HG02885 (cell line): ENCODE measurements around the gene C6orf52.
"Not testable (repeated sequence)": the region's sequence is repeated elsewhere in the genome, so short reads cannot be mapped to it uniquely, and the experiment has no call there.

Experiments used
- ATAC-seq: cut with Tn5 transposase; IDR thresholded peaks from one replicate; pipeline ENCODE4 v1.9.1; 2021; ENCODE audit warnings: mild to moderate bottlenecking; ENCODE audit not compliant: unreplicated experiment, poor library complexity

Gene C6orf52

DNA sequence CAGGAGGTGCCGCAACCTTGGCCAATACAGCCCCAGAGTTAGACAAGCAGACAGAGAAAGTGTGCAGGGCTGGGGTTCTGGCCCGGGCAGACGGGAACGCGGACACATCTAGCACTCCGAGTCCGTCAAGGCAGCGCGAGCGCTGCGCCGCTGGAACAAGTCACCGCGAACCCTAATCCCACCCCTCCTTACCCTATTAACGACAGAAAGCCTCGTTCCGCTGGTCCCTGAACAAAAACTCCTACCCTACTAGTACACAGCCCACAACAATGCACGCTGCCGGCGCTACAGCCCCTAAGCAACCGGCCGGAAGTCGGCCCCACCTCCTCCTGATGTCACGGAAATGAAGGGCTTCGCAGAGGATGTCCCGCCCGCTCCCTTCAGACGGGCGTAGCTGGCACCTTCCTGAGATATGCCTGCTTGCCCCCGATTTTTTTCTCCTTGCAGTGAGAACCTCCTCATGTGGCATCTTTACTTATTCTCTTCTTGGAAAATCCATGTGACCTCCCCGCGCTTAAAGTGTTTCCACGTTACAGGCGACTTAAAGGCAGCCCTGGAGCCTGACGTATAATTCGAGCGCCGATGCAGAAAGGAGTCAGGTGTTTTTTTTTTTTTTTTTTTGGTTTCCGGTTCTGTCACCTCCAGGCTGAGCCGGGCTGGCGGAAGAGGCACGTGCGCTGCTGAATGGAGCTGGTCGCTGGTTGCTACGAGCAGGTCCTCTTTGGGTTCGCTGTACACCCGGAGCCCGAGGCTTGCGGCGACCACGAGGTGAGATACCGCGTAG is at the start of gene C6orf52, which contains the start of gene PAK1IP1:
Gene C6orf52 (minus strand): TSS at position 315 of the 784 bp plus-strand sequence. CDS start 7,066 bp downstream, outside the sequence.
Gene PAK1IP1 (plus strand): TSS at position 671 of the 784 bp plus-strand sequence. CDS start 14 bp downstream, at position 685.
- peak; percentile 98 for ATAC-seq

DNA sequence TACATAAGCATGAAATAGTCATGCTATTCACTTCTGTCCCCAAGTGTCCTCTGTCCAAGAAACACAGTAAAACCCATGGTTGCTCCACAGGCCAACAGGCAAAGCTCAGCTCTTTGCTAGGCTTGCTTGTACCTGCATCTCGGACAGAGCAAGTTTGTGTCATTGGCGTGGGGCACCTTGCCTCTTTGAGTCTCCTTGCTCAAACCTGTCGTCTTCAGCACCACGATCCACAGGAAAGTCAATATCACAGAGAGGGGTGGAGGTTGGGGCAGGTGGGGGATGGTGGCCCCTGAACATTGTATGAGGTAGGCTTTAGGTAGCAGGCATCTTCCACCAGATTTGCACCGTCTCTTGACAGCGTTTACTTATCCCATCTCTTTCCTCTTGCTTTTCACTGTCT is 49.1 kb upstream of the C6orf52 start:
- ATAC-seq, result no peak

GRCh38 chr6:10742251-10742650 is 47.8 kb upstream of the C6orf52 start:
- ATAC-seq, result no peak

- ATAC-seq, result not testable (repeated sequence)
These were observed 47.2 kb upstream of the C6orf52 start for GRCh38 chr6:10741643-10742042.

DNA sequence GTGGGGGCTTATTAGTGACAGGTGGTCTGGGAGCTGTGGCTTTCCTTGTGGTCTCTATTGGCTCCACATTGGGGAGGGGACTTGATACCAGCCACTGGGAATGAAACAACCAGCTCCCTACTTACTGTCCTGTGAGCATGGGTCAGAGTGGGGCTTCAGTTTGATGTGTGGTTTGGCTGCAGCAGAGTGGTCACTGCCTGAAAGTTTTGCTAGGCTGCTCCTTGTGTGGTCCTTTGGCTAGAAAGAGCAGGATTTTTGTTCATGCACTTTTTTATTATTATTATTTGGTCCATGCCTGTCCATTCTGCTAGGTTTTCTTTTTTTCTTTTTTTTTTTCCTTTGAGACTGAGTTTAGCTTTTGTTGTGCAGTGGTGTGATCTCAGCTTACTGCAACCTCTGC is 45.6 kb upstream of the C6orf52 start:
- no peak for ATAC-seq

DNA sequence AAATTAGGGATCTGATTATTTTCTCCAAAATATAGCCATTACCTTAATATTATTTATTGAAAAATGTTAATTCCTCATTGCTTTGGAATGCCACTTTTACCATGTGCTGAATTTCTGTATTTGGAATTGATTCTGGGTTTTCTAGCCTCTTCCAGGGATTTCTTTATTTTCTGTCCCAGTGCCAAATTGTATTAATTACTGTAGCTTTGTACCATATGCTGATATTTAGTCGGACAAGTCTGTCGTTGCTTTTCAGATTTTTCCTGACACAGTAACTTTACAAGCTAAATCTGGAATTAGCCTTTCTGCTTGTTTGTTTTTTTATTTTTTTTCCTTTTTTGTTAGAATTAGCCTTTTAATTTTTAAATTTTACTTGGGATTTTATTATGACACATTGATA is 42.3 kb upstream of the C6orf52 start:
- ATAC-seq, result no peak

DNA sequence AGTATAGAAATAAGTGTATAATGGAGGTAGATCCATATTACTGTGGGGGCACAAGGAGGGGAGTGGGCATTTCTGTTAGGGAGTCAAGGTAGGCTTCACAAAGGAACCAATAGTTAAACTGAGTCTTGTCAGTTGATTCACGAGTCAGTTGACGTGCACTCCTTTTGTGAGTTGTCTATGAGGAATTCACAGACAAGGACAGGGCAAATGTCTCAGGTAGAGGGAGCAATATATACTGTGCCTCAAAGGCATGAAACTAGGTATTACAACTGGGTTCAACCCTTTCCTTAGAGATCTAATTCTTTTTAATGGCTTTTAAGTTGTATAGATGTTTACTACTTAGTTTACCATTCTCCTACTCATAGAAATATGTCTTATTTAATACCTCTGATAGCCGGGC is 39.4 kb upstream of the C6orf52 start:
- ATAC-seq, result no peak

DNA sequence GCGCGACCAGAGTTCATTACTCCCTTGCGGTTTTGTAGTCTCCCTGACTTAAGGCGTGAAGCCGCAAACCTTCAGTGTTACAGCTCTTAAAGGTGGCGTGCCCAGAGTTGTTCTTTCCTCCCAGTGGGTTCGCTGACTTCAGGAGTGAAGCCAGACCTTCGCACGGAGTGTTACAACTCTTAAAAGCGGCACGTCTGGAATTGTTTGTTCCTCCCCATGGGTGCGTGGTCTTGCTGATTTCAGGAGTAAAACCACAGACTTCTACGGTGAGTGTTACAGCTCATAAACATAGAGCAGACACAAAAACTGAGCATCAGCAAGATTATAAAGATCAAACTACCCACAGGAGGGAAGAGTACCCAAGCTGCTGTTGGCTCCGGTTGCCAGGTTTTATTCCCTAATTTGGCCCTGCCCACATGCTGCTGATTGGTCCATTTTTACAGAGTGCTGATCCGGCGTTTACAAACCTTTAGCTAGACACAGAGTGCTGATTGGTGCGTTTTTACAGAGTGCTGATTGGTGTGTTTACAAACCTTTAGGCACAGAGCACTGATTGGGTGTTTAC is 38.8 kb upstream of the C6orf52 start:
- ATAC-seq, result no peak

GRCh38 chr6:10730254-10730653 is 35.8 kb upstream of the C6orf52 start:
- ATAC-seq, result no peak

DNA sequence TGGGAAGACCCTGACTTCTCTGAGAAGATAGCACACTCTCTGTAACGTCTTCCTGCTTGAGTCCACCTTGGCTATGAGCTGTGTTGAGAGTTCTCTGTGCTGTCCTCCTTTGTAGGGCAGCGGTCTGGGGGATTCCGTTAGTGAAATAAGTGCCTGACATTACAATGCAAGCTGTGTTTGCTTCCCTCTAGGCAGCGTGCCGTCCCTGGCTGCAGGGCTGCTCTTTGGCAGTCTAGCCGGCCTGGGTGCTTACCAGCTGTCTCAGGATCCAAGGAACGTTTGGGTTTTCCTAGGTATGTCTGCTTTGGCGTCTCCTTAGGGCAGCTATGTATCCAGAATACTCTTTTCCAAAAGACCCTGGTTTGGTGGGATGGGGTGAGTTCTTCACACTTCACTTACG is 31.3 kb upstream of the C6orf52 start:
- no peak for ATAC-seq

GRCh38 chr6:10725044-10725443 is 30.6 kb upstream of the C6orf52 start:
- no peak for ATAC-seq

DNA sequence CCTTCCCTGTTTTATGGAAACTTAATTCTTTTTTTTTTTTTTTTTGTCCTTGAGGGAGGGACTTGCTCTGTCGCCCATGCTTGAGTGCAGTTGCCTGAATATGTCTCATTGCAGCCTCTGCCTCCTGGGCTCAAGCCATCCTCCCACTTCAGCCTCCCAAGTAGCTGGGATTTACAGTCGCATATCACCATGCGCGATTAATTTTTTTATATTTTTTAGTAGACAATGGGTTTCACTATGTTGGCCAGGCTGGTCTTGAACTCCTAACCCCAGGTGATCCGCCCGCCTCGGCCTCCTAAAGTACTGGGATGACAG is 29.1 kb upstream of the C6orf52 start:
- no peak for ATAC-seq

- peak; percentile 94 for ATAC-seq
These were observed 28.6 kb upstream of the C6orf52 start, which contains the start of gene TMEM14C for GRCh38 chr6:10722820-10723566. Gene TMEM14C (plus strand): TSS chr6:10723070. CDS start chr6:10724614, 1,544 bp downstream.

GRCh38 chr6:10722570-10722819 is 28.1 kb upstream of the C6orf52 start:
- ATAC-seq, result no peak

DNA sequence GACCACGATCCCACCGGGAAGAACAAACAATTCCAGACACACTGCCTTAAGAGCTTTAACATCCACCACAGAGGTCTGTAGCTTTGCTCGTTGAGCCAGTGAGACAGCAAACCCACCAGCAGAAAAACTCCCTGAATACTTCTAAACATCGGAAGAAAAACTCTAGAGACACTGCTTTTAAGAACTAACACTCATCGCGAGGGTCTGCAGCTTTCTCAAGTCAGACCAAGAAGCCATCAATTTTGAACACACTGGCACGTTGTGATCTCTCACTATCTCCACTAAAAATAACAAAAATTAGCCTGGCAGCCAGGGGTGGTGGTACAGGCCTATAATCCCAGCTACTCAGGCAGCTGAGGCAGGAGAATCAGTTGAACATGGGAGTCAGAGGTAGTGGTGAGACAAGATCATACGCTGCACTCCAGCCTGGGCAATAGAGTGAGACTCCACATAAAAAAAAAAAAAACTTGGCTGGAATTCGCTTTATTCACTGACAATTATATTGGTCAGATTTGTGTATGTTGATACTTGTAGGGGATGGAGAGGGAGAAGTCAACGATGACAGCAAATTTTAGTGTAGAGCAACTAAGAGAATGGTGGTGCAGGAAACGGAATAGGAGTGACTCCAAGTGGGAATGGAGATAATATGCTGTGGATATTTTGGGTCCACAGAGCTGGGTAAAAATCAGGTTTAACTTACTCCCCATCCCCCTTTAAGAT is 27.6 kb upstream of the C6orf52 start:
- ATAC-seq, result no peak

DNA sequence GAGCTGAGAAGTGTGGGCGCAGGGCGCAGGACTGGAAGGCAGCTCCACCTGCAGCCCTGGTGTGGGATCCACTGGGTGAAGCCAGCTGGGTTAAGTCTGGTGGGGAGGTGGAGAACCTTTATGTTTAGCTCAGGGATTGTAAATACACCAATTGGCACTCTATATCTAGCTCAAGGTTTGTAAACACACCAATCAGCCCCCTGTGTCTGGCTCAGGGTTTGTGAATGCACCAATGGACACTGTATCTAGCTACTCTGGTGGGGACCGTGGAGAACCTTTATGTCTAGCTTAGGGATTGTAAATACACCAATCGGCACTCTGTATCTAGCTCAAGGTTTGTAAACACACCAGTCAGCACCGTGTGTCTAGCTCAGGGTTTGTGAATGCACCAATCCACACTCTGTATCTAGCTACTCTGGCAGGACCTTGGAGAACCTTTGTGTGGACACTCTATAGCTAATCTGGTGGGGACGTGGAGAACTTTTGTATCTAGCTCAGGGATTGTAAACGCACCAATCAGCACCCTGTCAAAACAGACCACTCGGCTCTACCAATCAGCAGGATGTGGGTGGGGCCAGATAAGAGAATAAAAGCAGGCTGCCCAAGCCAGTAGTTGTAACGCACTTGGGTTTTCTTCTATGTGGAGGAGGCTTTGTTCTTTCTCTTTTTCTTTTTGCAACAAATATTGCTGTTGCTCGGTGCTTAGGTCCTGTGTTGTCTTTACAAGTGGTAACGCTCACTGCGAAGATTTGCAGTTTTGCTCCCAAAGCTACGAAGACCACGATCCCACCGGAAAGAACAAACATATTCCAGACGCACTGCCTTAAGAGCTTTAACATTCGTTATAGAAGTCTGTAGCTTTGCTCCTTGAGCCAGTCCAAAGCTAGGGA is 26.8 kb upstream of the C6orf52 start:
- ATAC-seq, result not testable (repeated sequence)

GRCh38 chr6:10720265-10720959 is 26.0 kb upstream of the C6orf52 start:
- peak; percentile 29 for ATAC-seq

GRCh38 chr6:10719964-10720264 is 25.5 kb upstream of the C6orf52 start:
- no peak for ATAC-seq

GRCh38 chr6:10719296-10719963 is 25.0 kb upstream of the C6orf52 start:
- ATAC-seq, result no peak
